ENCODE data around the gene SPECC1. TPM values are rescaled to one million over a fixed set of nuclear protein-coding genes. Genes with fewer than 3 reads are reported as not detected.

SPECC1 gene
- total RNA-seq, 1 experiment from 2014 or later, result 43.5 TPM

GRCh38 chr17:20280851-20281250 is 271.7 kb downstream of the SPECC1 start:
- no peaks in the 10 kb centered on the region for H3K27me3 ChIP-seq (ENCODE audit: insufficient read depth, low read length)
- no peaks in the 10 kb centered on the region for H4K20me1 ChIP-seq (ENCODE audit: insufficient read depth)
- no peak for TF ChIP-seq MAX (IDR thresholded peaks at IDR 0.05)
- TF ChIP-seq EGR1 (IDR thresholded peaks at IDR 0.05; ENCODE audit: low read depth), result no peak
- no peak for TF ChIP-seq ZBTB33 (IDR thresholded peaks at IDR 0.05; ENCODE audit: extremely low read depth, insufficient replicate concordance, low read length)
- no peak for TF ChIP-seq CEBPB (IDR thresholded peaks at IDR 0.05; ENCODE audit: low read depth)
- TF ChIP-seq ATF3 (IDR thresholded peaks at IDR 0.05), result no peak
- no peak for TF ChIP-seq ZNF274 (IDR thresholded peaks at IDR 0.05; ENCODE audit: low read depth, low read length)
- TF ChIP-seq ELF1 (IDR thresholded peaks at IDR 0.05; ENCODE audit: borderline replicate concordance, low read depth), result no peak
- no peak for TF ChIP-seq CBX3 (IDR thresholded peaks at IDR 0.05; ENCODE audit: low read depth)
- TF ChIP-seq RAD21 (IDR thresholded peaks at IDR 0.05; ENCODE audit: low read depth), result no peak
- no peak for TF ChIP-seq ZFX (IDR thresholded peaks at IDR 0.05)
- no peak for TF ChIP-seq SP1 (IDR thresholded peaks at IDR 0.05; ENCODE audit: low read depth)
- TF ChIP-seq EZH2phosphoT487 (IDR thresholded peaks at IDR 0.05; ENCODE audit: borderline replicate concordance), result no peak
- TF ChIP-seq YY1 (IDR thresholded peaks at IDR 0.05; ENCODE audit: extremely low read depth, insufficient replicate concordance, low read depth, low read length), result no peak
- TF ChIP-seq FOSL1 (IDR thresholded peaks at IDR 0.05; ENCODE audit: low read depth), result no peak
- TF ChIP-seq JUND (IDR thresholded peaks at IDR 0.05), result no peak
- no peak for TF ChIP-seq SIN3A (IDR thresholded peaks at IDR 0.05; ENCODE audit: low read depth)
- TF ChIP-seq, protein P1, sequence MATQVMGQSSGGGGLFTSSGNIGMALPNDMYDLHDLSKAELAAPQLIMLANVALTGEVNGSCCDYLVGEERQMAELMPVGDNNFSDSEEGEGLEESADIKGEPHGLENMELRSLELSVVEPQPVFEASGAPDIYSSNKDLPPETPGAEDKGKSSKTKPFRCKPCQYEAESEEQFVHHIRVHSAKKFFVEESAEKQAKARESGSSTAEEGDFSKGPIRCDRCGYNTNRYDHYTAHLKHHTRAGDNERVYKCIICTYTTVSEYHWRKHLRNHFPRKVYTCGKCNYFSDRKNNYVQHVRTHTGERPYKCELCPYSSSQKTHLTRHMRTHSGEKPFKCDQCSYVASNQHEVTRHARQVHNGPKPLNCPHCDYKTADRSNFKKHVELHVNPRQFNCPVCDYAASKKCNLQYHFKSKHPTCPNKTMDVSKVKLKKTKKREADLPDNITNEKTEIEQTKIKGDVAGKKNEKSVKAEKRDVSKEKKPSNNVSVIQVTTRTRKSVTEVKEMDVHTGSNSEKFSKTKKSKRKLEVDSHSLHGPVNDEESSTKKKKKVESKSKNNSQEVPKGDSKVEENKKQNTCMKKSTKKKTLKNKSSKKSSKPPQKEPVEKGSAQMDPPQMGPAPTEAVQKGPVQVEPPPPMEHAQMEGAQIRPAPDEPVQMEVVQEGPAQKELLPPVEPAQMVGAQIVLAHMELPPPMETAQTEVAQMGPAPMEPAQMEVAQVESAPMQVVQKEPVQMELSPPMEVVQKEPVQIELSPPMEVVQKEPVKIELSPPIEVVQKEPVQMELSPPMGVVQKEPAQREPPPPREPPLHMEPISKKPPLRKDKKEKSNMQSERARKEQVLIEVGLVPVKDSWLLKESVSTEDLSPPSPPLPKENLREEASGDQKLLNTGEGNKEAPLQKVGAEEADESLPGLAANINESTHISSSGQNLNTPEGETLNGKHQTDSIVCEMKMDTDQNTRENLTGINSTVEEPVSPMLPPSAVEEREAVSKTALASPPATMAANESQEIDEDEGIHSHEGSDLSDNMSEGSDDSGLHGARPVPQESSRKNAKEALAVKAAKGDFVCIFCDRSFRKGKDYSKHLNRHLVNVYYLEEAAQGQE (IDR thresholded peaks at IDR 0.05; ENCODE audit: low read depth), result no peak
- no peak for TF ChIP-seq POLR2A (IDR thresholded peaks at IDR 0.05; ENCODE audit: borderline replicate concordance, extremely low read depth, insufficient read depth, insufficient read length)
- TF ChIP-seq CTCF (IDR thresholded peaks at IDR 0.05 in 2 of 3, conservative IDR thresholded peaks at IDR 0.05 in 1 of 3; ENCODE audit: borderline replicate concordance in 1 of 3, insufficient read depth in 1 of 3, low read depth in 2 of 3, low read length in 2 of 3), result no peak
- no peak for TF ChIP-seq EZH2 (IDR thresholded peaks at IDR 0.05)
- ChIA-PET CTCF (no interaction called here), POLR2A (no interaction called here), RAD21 (ENCODE audit: low non-redundant PET in 1 of 2, low total read pairs in 2 of 2, uncharacterized antibody in 2 of 2, unreplicated experiment in 2 of 2) (no interaction called here)
- no peaks in the 10 kb centered on the region for H3K9me3 ChIP-seq (ENCODE audit: control insufficient read depth in 1 of 2, insufficient read depth in 1 of 2, low read depth in 1 of 2, low read length in 2 of 2)
- H2AFZ ChIP-seq (ENCODE audit: low read depth, low read length, poor library complexity, severe bottlenecking), result no peak overlapping the region
- no peak for DNase-seq (ENCODE audit: low read depth, low spot score)
- peaks cover 0 to 5% of the 10 kb centered on the region in 2 experiments; a peak in 1 of 4 replicates for H3K4me1 ChIP-seq (ENCODE audit: control insufficient read depth in 1 of 2, insufficient read depth in 2 of 2, low read length in 2 of 2)
- no peak overlapping the region for H3K27ac ChIP-seq (ENCODE audit: low read depth, low read length)
- H3K9ac ChIP-seq (ENCODE audit: low read length), result no peak overlapping the region
- no peaks in the 10 kb centered on the region for H3K36me3 ChIP-seq (ENCODE audit: control insufficient read depth in 1 of 2, insufficient read depth in 2 of 2, low read length in 2 of 2)
- BruUV-seq (replicated peaks), result no TSS peak
- no peaks in the 10 kb centered on the region for H3K9me2 ChIP-seq (ENCODE audit: insufficient read depth)
- no peak for ATAC-seq
- H3K4me3 ChIP-seq (replicated peaks in 1 of 2; ENCODE audit: low read depth in 1 of 2, low read length in 2 of 2), result no peak overlapping the region
- no peaks in the 10 kb centered on the region for H3K79me2 ChIP-seq (ENCODE audit: insufficient read depth, low read length)
- intact Hi-C loops (cut with micrococcal nuclease), result no loop called here
- H3K4me2 ChIP-seq (ENCODE audit: low read length), result no peak overlapping the region

Data from HCT116 (cell line).